HuH-7 (cell line): ENCODE measurements around the gene IL13RA2.

ENCODE experiments used
- DNase-seq: peaks from one replicate; pipeline ENCODE4 v3.0.0; 2011; ENCODE audit warnings: low spot score

Gene IL13RA2

GRCh38 chrX:115017455-115017854 lies at the start of gene IL13RA2:
TSS of gene IL13RA2 (minus strand) at chrX:115017616. CDS start at chrX:115017269, 347 bp downstream.
- DNase-seq: no peak

DNA sequence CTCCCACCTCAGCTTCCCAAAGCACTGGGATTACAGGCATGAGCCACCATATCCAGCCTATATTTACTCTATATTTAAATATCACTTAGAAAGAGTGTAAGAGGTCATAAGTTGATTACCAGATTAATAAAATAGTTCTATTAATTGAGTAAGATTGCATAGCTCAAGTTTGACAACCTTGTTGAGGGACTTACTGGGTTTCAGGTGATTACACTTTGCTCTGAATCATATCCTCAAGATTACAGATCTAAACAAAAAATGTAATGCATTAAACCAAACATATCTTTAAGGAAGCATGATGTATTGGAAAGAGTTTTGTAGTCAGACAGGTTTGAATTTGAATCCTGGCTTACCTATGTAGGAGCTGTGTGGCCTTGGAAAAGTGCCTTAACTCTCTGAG lies 47.9 kb upstream of the IL13RA2 start:
- no peak for DNase-seq

GRCh38 chrX:115060013-115060412 lies 42.6 kb upstream of the IL13RA2 start:
- DNase-seq: no peak

GRCh38 chrX:115058276-115058675 lies 40.9 kb upstream of the IL13RA2 start:
- no peak for DNase-seq

GRCh38 chrX:115054876-115055275 lies 37.5 kb upstream of the IL13RA2 start:
- DNase-seq: no peak

DNA sequence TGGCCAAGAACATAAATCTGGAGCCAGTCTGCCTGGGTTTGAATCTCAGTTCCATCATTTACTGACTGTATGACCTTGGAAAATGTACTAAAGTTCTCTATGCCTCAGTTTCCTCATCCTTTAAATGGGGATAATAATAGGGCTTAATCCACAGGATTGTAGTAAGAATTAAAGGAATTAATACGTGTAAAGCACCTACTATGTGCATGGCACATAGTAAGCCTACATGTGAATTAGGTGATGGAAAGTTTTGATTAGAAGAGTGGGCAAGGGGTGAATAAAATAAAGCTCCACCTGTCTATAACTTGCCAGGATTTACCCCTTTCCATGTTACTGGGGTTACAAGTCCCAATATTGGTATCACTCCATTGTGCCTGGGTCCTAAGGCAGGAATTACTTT lies 35.8 kb upstream of the IL13RA2 start:
- no peak for DNase-seq

DNA sequence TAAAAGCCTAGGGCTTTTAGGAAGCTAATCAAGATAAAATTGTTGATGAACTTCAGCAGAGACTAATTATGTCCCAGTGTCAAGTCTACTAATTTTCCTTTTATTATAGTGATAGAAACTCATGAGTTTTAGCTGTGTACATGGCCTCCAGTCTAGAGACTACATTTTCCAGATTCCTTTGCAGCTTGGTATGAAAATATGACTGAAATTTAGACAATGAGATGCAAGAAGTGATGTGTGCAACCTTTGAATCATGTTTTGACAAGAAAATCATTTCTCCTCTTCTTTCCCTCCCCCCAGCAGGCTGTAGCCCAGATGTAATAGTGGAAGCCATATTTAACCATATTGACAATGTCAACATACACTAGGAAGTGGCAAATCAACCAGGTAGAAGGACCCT lies 30.3 kb upstream of the IL13RA2 start:
- no peak for DNase-seq

GRCh38 chrX:115047181-115047580 lies 29.8 kb upstream of the IL13RA2 start:
- no peak for DNase-seq

DNA sequence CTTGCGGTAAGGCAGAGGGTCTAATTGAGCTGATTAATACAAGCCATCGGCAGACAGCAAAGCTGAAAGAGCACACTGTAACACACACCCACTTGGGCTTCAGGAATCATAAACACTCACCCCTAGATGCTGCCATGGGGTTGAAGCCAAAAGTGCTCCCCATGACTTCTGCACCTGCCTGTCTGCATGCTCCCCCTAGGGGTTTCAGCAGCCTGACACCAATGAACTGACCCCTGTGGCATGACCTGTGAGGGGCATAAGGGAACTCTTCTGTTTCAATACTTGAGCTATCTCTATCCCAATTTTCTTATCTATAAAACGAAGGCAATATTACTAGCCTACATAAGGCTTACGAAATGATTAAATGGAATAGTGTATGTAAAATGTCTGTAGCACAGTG lies 23.0 kb upstream of the IL13RA2 start:
- DNase-seq: no peak

DNA sequence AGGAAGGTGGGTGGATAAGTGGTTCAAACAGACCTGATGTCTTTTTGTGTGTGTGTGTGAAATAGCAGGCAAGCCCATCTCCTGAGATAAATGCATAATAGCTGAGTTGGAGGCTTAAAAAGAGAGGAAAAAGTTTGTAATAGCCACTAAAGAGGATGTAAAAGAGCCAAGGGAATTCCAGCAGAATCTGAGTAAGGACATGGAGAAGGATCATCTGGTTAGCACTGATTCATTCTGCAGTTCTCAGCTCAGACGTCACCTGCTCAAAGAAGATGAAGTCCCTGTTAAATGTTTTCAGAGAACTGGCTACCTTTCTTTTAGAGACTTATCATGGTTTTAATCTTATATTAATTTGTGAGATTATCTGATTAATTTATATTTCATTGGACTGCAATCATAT lies 21.0 kb upstream of the IL13RA2 start:
- no peak for DNase-seq

GRCh38 chrX:115036029-115036428 lies 18.6 kb upstream of the IL13RA2 start:
- no peak for DNase-seq

- no peak for DNase-seq
Observed at GRCh38 chrX:115031989-115032388, 14.6 kb upstream of the IL13RA2 start.

GRCh38 chrX:115030625-115031024 lies 13.2 kb upstream of the IL13RA2 start:
- DNase-seq: no peak

DNA sequence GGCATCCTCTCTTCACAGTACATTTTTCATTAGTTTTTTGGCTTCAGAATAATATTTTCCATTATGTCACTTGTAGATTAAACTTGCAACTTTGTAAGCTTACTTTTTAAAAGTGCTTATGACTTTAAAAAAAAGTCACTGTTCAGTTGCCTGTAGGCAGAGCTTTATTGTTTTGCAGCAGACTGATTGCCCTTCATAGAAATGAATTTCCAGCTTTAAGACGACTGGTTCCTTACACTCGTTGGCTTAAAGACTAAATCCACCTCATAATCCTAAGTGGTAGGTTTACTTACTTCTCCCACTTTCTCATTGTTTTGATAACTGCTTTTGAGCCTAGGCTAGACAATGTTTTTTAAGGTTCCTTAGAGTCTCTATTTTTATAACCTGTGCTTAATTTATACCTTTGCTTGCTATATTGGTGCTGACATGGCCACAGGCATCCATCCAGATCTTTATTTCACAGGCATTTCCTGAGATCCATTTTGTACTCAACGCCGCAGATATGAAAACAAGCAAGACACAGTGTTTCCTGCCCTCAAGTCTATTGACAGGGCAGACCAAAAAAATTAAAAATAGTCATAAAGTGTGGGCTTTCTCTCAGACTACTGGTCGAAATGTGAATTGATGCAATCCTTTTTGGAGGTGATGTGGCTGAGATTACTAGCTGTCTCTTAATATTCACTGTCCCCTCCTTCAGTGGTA lies 12.6 kb upstream of the IL13RA2 start:
- no peak for DNase-seq

DNA sequence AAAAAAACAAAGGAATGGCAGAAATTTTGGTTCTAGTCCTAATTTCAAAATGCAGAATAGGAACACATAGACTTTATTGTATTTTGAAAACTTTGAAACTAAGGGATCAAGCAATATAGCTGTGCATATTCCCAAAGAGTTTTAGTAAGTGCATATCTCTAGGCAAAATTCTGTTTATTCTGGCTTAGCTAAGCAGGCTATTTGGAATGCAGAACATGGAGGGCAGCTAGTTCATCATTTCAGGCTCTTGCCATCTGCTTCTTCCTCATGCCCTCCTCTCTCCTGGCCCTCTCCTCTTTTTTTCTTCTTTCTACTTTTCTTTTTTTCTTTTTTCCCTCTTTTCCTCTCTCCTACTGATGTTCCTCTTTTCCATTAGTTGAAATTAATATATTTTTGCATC lies 12.0 kb upstream of the IL13RA2 start:
- DNase-seq: no peak

GRCh38 chrX:115023811-115024210 lies 6.4 kb upstream of the IL13RA2 start:
- DNase-seq: no peak

- DNase-seq: no peak
Observed at GRCh38 chrX:115023139-115023538, 5.7 kb upstream of the IL13RA2 start.

GRCh38 chrX:115021121-115021520 lies 3.7 kb upstream of the IL13RA2 start:
- DNase-seq: no peak

GRCh38 chrX:115018944-115019343 lies 1.5 kb upstream of the IL13RA2 start:
- no peak for DNase-seq

DNA sequence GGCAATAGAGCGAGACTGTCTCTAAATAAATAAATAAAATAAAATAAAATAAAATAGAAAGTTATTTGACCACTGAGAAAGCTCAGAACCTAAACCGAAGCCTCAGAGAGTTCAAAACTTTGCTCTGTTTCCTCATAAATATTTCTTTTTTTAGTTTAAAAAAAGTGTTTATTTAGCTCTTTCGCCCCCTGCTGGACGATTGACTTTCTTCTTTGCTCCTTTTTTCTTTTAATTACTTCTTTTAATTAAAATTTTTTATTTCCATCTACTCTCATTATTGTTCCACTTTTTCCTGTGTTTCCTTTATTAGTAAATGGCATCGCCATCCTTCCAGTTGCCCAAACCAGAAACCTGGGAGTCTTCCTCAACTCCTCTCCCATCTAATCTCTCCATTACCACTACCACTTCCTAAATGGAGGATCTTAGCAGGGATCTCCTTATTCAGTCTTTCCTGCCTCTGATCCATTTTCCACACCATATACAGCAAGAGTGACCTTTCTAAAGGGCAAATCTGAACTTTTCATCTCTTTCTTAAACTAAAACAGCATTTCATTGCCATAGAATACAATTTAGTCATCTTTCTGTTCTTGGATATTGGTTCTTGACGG lies 728 bp upstream of the IL13RA2 start:
- DNase-seq: no peak

- DNase-seq: no peak
Observed at GRCh38 chrX:115013705-115014104, 3.7 kb downstream of the IL13RA2 start.

GRCh38 chrX:115011428-115011827 lies 6.0 kb downstream of the IL13RA2 start:
- no peak for DNase-seq

- DNase-seq: no peak
Observed at GRCh38 chrX:114999906-115000305, 17.5 kb downstream of the IL13RA2 start.

DNA sequence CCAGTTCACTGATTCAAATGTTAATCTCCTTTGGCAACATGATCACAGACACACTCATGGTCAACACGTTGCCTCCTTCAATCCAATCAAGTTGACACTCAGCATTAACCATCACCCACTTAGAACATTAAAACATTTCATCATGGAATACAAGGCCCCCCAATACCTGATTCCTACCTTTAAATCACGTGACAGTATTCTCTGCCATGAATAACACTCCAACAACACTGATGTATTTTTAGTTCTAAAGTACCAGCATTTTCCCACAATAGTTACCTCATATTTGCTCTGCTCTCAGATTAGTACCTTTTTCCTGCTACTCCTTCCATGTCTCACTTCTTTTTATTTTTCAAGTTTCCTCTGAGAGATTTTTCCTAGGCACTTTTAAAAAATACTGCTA lies 19.6 kb downstream of the IL13RA2 start:
- no peak for DNase-seq
